ENCODE measurements around the gene SHISAL2A. TPM values are rescaled to one million over a fixed set of nuclear protein-coding genes. Genes with fewer than 3 reads are reported as not detected.

Gene SHISAL2A
- total RNA-seq, 1 donor from 2014 or later: not detected

- H3K27ac Mint-ChIP-seq (ENCODE audit: unreplicated experiment): no peak overlapping the region
Observed at GRCh38 chr1:52663716-52664115, 30.7 kb downstream of the SHISAL2A start.

GRCh38 chr1:52665006-52665941 is 32.3 kb downstream of the SHISAL2A start:
- no peak for DNase-seq (ENCODE audit: extremely low spot score, unreplicated experiment)
- TF ChIP-seq, protein P1, sequence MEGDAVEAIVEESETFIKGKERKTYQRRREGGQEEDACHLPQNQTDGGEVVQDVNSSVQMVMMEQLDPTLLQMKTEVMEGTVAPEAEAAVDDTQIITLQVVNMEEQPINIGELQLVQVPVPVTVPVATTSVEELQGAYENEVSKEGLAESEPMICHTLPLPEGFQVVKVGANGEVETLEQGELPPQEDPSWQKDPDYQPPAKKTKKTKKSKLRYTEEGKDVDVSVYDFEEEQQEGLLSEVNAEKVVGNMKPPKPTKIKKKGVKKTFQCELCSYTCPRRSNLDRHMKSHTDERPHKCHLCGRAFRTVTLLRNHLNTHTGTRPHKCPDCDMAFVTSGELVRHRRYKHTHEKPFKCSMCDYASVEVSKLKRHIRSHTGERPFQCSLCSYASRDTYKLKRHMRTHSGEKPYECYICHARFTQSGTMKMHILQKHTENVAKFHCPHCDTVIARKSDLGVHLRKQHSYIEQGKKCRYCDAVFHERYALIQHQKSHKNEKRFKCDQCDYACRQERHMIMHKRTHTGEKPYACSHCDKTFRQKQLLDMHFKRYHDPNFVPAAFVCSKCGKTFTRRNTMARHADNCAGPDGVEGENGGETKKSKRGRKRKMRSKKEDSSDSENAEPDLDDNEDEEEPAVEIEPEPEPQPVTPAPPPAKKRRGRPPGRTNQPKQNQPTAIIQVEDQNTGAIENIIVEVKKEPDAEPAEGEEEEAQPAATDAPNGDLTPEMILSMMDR (IDR thresholded peaks at IDR 0.05): no peak
- Mint-ChIP-seq H3K27me3 (ENCODE audit: unreplicated experiment) (no peaks in the 10 kb centered on the region), H3K9me3 (ENCODE audit: unreplicated experiment) (no peaks in the 10 kb centered on the region), H3K4me3 (ENCODE audit: unreplicated experiment) (no peak overlapping the region), H3K27ac (ENCODE audit: unreplicated experiment) (no peak overlapping the region), H3K36me3 (ENCODE audit: unreplicated experiment) (no peaks in the 10 kb centered on the region), H3K4me1 (ENCODE audit: unreplicated experiment) (peaks cover 36% of the 10 kb centered on the region)

More at GRCh38 chr1:52663716-52664115, 30.7 kb downstream of the SHISAL2A start:
- no peak for DNase-seq (ENCODE audit: extremely low spot score, unreplicated experiment)
- TF ChIP-seq, protein P1 (IDR thresholded peaks at IDR 0.05): no peak
- Mint-ChIP-seq H3K4me1 (ENCODE audit: unreplicated experiment) (peaks cover 34% of the 10 kb centered on the region), H3K27me3 (ENCODE audit: unreplicated experiment) (no peaks in the 10 kb centered on the region), H3K9me3 (ENCODE audit: unreplicated experiment) (no peaks in the 10 kb centered on the region), H3K36me3 (ENCODE audit: unreplicated experiment) (no peaks in the 10 kb centered on the region), H3K4me3 (ENCODE audit: unreplicated experiment) (no peak overlapping the region)

- H3K27me3 Mint-ChIP-seq (ENCODE audit: unreplicated experiment): no peaks in the 10 kb centered on the region
- DNase-seq (ENCODE audit: extremely low spot score, unreplicated experiment): no peak
- H3K4me3 Mint-ChIP-seq (ENCODE audit: unreplicated experiment): no peak overlapping the region
- no peaks in the 10 kb centered on the region for H3K36me3 Mint-ChIP-seq (ENCODE audit: unreplicated experiment)
- TF ChIP-seq, protein P1 (IDR thresholded peaks at IDR 0.05): no peak
- peaks cover 38% of the 10 kb centered on the region for H3K4me1 Mint-ChIP-seq (ENCODE audit: unreplicated experiment)
- no peak overlapping the region for H3K27ac Mint-ChIP-seq (ENCODE audit: unreplicated experiment)
- no peaks in the 10 kb centered on the region for H3K9me3 Mint-ChIP-seq (ENCODE audit: unreplicated experiment)
Observed at GRCh38 chr1:52667290-52667689, 34.3 kb downstream of the SHISAL2A start.

DNA sequence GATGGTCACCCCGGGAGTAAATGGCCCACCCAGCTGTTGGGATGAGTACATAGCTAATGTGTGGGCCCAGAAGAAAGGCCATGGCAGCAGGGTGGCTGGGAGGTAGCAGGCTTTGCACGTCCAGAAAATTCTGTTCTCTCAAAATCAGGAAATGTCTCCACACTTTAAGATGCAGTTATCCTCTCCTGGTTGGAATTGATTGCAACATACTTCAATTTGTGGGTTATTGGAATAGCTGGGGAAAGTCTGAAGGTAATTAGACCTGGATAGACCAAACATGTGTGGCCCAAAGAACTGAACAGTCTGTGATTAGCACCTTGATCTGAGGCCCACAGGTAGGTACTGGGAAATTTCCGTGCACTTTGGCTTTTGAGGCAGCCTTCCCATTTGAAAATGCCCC is 35.0 kb downstream of the SHISAL2A start:
- Mint-ChIP-seq H3K4me3 (ENCODE audit: unreplicated experiment) (no peak overlapping the region), H3K36me3 (ENCODE audit: unreplicated experiment) (no peaks in the 10 kb centered on the region), H3K9me3 (ENCODE audit: unreplicated experiment) (no peaks in the 10 kb centered on the region), H3K27me3 (ENCODE audit: unreplicated experiment) (no peaks in the 10 kb centered on the region), H3K4me1 (ENCODE audit: unreplicated experiment) (peaks cover 33% of the 10 kb centered on the region), H3K27ac (ENCODE audit: unreplicated experiment) (no peak overlapping the region)
- TF ChIP-seq, protein P1 (IDR thresholded peaks at IDR 0.05): no peak
- DNase-seq (ENCODE audit: extremely low spot score, unreplicated experiment): no peak

GRCh38 chr1:52668711-52669110 is 35.7 kb downstream of the SHISAL2A start:
- no peaks in the 10 kb centered on the region for H3K27me3 Mint-ChIP-seq (ENCODE audit: unreplicated experiment)
- DNase-seq (ENCODE audit: extremely low spot score, unreplicated experiment): no peak
- H3K4me3 Mint-ChIP-seq (ENCODE audit: unreplicated experiment): no peak overlapping the region
- H3K9me3 Mint-ChIP-seq (ENCODE audit: unreplicated experiment): no peaks in the 10 kb centered on the region
- no peaks in the 10 kb centered on the region for H3K36me3 Mint-ChIP-seq (ENCODE audit: unreplicated experiment)
- peaks cover 26% of the 10 kb centered on the region for H3K4me1 Mint-ChIP-seq (ENCODE audit: unreplicated experiment)
- TF ChIP-seq, protein P1 (IDR thresholded peaks at IDR 0.05): no peak
- no peak overlapping the region for H3K27ac Mint-ChIP-seq (ENCODE audit: unreplicated experiment)
